Stimulated activated CD8-positive, alpha-beta memory T cell treated with anti-CD3 and anti-CD28 coated beads, Interleukin-7, amount 100 ng/mL, for 1 hour (primary cell): Measurements from ENCODE around the gene PSME1.
A peak's percentile ranks its signal among the peaks of the same experiment; 100 is the strongest.

Experiments
- DNase-seq, 2 donors: peaks; one replicate each; pipeline ENCODE4 v3.0.0-alpha.2; 2020; ENCODE audit warnings: low read depth in 2 of 2

The PSME1 gene

GRCh38 chr14:24135834-24136683 lies at the start of gene PSME1:
TSS of gene PSME1 (plus strand) at chr14:24136194. CDS start at chr14:24136263, 69 bp downstream.
- DNase-seq = peak; percentile 92 to 94

GRCh38 chr14:24087004-24087403 lies 49.0 kb upstream of the PSME1 start:
- DNase-seq = no peak

- no peak for DNase-seq
Measured at GRCh38 chr14:24088095-24088494, 47.9 kb upstream of the PSME1 start.

- no peak for DNase-seq
Measured at GRCh38 chr14:24089890-24090289, 46.1 kb upstream of the PSME1 start.

GRCh38 chr14:24092110-24092504 lies 43.9 kb upstream of the PSME1 start:
- no peak for DNase-seq

GRCh38 chr14:24092505-24093206 lies 43.3 kb upstream of the PSME1 start:
- no peak for DNase-seq

GRCh38 chr14:24093207-24093900 lies 42.6 kb upstream of the PSME1 start:
- DNase-seq = no peak

GRCh38 chr14:24093901-24094840 lies 41.8 kb upstream of the PSME1 start, which contains the start of gene PCK2:
TSS of gene PCK2 (plus strand) at chr14:24094311. CDS start at chr14:24094406, 95 bp downstream.
- DNase-seq = peak; percentile 47 to 51

- DNase-seq = no peak
Measured at GRCh38 chr14:24094841-24095270, 41.1 kb upstream of the PSME1 start.

- no peak for DNase-seq
Measured at GRCh38 chr14:24095271-24096068, 40.5 kb upstream of the PSME1 start.

- DNase-seq = no peak
Measured at GRCh38 chr14:24096545-24097181, 39.3 kb upstream of the PSME1 start.

GRCh38 chr14:24098229-24098926 lies 37.6 kb upstream of the PSME1 start:
- DNase-seq = no peak

GRCh38 chr14:24098927-24099813 lies 36.8 kb upstream of the PSME1 start:
- DNase-seq = no peak

- no peak for DNase-seq
Measured at GRCh38 chr14:24100197-24100981, 35.6 kb upstream of the PSME1 start.

- no peak for DNase-seq
Measured at GRCh38 chr14:24100982-24101494, 35.0 kb upstream of the PSME1 start.

GRCh38 chr14:24102357-24103048 lies 33.5 kb upstream of the PSME1 start:
- DNase-seq = no peak
